HG03439 (cell line): ENCODE data around the gene SNX7.

Experiments
- ATAC-seq: cut with Tn5 transposase; IDR thresholded peaks from one replicate; pipeline ENCODE4 v1.9.1; 2021; ENCODE audit warnings: mild to moderate bottlenecking, moderate library complexity; ENCODE audit not compliant: unreplicated experiment

SNX7 gene

DNA sequence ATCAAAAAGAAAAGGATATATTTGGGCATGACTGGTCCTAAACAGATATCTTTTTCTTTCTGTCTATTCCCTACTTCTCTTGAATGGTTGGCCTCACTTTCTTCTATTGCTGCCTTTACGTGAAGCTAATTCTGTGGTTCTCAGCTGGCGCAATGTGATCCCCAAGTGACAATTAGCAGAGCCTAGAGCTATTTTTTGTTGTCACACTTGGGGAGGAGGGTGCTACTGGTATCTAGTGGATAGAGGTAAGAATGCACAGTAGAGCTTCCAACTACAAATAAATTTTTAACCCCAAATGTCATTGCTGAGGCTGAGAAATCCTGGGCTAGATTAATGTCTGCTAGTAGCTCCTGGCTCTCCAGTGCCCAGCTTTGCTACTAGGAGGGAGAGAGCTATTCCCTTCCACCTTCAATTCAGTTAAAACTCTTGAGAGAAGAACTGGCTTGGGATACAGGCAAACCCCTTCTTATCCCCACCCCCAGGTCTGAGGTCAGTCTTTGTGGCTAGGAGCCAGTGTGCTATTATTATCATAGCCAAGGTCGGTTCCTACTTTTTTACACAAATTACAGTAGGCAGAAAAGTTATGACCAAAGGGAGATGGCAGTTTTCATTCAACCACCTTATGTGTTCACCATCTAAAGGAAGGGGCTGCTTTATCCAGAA, 102.1 kb downstream of the SNX7 start:
- no peak for ATAC-seq

DNA sequence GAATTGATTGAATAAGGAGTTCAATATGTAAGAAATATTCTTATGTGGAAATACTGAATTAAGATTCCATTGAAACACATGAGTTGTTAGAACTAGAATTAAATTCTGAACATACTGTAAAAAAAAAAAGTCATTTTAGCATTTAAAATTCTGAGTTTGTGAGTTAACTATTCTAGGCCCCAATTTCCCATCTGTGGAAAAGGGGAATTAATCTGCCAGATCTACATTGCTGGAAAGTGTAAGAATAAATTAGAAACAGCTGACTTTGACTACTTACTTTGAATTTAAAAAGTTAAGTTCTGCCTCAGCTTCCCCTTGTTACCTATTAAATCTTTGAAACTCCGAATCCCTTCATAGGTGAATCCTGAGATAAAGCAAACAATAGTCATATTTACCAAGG, 103.0 kb downstream of the SNX7 start:
- no peak for ATAC-seq

DNA sequence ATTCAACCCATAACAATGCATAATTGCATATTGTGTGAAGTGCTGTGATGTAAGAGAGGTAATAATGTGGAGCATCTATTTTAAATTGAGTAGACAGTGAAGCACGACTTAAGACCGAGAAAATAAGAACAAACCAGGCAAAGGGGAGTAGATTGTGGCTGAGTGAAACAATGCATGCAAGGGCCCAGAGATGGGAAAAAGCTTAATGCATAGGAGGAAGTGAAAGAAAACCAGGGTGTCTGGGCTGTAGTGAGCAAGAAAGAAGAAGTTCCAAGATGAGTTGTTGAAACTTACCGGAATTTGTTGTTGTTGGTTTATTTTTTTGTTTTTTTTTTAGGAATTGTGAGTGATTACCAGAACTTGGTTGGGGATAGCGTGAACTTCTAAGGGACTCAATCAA, 104.7 kb downstream of the SNX7 start:
- no peak for ATAC-seq

DNA sequence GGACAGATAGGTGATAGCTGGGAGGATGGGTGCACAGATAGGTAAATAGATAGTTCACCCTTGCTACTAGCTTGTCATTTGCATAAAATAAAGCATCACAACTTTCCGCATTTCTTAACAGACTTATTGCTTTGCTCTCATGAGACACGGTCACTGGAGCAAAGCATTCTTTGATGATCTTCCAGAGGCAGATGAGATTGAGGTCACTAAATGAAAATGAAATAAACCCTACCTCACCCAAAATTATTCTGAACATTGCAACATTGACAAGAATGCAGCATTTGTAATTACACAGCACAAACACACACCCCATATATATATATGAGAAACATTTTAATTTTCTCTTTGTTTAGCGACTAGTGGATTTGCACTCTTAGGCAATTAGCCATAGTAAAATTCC, 107.6 kb downstream of the SNX7 start:
- no peak for ATAC-seq

DNA sequence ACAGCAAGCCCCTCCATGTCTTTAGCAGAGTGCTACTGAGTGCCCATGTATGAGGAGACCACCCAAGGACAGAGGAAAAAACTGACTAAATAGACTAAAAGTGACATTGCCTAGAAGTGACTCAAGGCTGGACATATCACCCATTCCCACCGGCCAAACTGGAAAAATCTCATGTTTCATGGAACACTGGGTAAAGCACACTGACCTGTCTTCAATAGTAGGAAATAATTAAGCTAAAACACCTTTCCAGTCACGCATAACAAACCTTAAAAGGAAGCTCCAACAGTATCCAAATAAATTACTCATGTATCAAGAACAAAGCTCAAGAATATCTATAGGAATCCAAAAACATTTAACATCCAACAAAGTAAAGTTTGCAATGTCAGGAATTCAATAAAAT, 120.4 kb downstream of the SNX7 start:
- no peak for ATAC-seq

DNA sequence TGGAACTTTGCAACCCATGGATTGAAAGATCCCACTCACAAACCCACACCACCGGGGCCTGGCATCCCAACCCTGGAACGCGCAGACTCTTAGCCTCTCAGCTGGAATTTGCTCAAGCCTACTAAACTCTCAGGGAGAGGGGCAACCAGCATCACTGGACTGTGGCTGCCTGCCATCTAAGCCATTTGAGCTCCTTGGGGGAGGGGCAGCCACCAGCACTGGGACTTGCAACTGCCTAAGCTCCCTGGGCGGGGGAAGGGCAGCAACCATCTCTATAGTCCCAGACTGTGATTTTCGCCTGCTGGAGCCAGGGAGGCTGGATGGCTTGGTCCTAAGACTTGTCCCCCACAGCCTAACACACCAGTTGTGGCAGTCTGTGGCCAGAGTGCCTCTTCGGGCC, 122.3 kb downstream of the SNX7 start:
- ATAC-seq, result no peak

DNA sequence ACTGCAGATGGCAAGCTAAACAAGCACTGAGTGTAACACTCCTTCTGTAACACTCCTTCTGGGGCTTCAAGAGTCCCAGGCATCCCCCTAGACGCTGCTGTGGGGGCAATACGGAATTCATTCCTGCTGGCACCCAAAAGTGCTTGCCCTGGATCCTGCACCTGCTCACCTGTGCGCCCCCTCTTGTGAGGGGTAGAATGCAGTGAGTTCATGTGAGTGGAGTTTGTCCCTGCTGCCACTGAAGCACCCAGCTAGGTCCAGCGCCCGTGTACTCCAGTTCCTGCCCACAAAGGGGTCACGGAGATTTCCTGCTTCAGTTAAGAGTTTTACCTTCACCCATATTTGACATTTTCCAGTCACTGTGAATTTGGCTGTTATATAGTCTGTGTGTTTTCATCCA, 130.0 kb downstream of the SNX7 start:
- no peak for ATAC-seq

DNA sequence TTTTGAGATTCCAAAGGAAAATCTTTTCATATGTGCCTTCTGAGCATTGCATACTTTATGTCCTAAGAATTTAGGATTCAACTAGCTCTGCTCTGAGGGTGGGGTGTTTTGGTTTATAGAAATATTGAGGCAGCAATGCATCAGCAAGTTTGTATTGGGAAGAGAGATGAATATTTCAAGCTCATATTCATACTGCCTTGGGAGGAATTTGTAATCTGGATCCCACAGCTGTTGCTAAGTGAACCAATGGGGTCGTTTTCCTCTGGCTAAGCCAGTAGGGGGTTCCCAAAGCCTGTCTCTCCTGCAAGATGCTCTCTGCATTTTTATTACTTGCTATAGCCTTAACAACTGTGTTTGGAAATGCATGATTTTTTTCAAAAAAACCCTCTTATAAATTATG, 130.6 kb downstream of the SNX7 start:
- no peak for ATAC-seq

DNA sequence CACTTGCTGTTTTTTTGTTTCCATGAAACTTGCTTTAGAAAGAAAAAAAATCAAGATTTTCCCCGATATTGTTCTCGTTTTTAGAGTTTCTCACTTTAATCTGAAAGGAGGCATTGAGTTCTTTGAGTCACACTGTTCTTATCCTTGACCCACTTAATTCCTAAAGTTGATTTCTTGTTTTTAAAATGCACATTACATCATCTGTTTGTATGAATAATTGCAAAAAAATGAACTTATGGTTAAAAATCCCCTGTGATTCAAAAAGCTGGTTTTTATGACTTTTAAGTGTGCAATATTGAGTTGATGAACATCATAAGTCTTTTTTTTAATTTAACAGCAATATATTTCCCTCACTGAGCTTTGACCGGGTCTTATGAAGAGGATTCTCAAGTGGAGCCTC, 131.6 kb downstream of the SNX7 start:
- ATAC-seq, result no peak

DNA sequence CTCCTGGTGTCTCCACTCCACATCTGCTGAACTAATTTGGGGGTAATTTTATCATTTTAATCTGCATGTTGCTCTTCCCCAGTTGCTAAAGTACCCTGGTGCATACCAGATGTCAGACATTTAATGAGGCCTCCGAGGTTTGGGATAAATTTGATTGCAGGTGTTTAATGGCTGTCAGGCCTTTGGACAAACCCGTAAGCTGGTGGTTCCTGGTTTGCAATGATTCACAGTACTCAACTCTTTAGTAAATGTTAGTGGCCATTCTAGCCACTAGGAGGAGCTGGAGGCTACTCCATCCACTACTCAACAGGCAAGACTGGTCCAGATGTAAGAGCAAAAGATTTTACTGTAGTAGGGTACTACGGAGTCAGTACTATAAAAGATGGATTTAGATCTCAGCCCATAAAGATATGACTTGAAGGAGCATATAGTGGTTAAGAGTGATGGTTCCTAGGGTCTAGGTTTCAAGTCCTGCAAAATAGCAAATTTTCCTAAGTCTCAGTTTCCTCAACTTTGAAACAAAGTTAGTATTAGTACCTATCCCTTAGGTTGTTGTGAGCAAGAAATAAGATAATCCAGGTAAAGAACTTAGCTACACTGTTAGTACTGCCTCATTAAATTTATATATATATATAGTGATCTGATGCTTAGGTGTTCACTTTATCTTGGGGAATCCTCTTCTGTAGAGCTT, 132.8 kb downstream of the SNX7 start:
- ATAC-seq, result peak; percentile 95

DNA sequence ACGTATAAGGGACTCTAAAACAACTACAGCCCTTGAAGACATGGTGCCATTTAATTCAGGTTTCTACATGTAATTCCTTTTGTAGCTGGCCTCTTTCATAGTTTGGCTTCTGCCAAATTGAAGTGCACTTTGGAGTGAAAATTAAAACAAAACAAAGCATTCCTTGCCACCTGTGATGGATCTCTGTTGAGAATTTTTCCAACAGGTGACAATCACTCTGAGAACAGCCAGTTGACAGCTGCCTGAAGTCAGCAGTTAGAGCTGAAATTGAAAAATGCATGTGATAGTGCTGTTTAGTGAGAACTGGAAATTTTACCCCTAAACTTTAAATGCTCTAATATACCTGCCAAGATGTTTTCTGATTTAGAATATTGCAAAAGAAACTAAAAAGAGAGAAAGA, 134.5 kb downstream of the SNX7 start:
- no peak for ATAC-seq

DNA sequence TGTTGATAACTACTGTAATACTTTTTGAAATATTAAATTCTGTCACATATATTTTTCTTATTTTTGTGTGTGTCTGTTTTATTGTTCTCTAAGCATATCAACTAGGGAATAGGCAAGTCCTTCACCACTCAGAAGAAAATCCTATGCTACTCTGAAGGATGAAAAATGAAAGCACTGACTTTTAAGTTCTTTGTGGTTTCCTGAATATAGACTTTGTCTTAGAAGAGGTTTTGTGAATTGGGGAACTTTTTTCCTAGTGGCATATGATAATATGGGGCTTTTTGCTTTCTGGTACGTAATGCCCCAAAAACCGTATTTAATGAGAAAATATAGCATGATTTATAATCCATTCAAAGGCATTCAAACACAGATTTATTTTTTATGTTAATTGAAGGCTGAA, 136.0 kb downstream of the SNX7 start:
- ATAC-seq, result no peak
